BLaER1 treated with 17β-estradiol and CSF1 and Interleukin-3, amounts not matched to agents 10 nM and 100 nM (cell line): ENCODE results near the gene SPTBN1.

ENCODE experiments used
- H3K27ac ChIP-seq, 11 experiments: shearing (Covaris generic); formaldehyde crosslinking; 2 replicates each; pipeline ENCODE4 v1.8.1; 2022
- H3K27me3 ChIP-seq, 11 experiments: shearing (Covaris generic); formaldehyde crosslinking; 2 replicates each; pipeline ENCODE4 v1.8.1; 2022
- H3K36me3 ChIP-seq, 11 experiments: shearing (Covaris generic); formaldehyde crosslinking; 2 replicates each; pipeline ENCODE4 v1.8.1; 2022
- H3K4me1 ChIP-seq, 10 experiments: shearing (Covaris generic); formaldehyde crosslinking; 2 replicates each; pipeline ENCODE4 v1.8.1; 2022
- H3K4me2 ChIP-seq, 11 experiments: shearing (Covaris generic); formaldehyde crosslinking; 2 replicates each; pipeline ENCODE4 v1.8.1; 2022
- H3K4me3 ChIP-seq, 10 experiments: shearing (Covaris generic); formaldehyde crosslinking; 2 replicates each; pipeline ENCODE4 v1.8.1; 2022
- H3K9ac ChIP-seq, 11 experiments: shearing (Covaris generic); formaldehyde crosslinking; 2 replicates each; pipeline ENCODE4 v1.8.1; 2022
- H3K9me3 ChIP-seq, 11 experiments: shearing (Covaris generic); formaldehyde crosslinking; replicated peaks in 1 of 11; 2 replicates each; pipeline ENCODE4 v1.8.1; 2022
- H4K20me1 ChIP-seq, 11 experiments: shearing (Covaris generic); formaldehyde crosslinking; 2 replicates each; pipeline ENCODE4 v1.8.1; 2022
- Cebpa-rat ChIP-seq, 11 experiments: shearing (Covaris generic); IDR thresholded peaks; 2 replicates each; pipeline ENCODE4 v1.8.1; 2022

SPTBN1 gene

GRCh38 chr2:54671875-54672589, 215.9 kb downstream of the SPTBN1 start:
- H3K36me3 ChIP-seq = peaks cover 0 to 52% (median 43%) of the 10 kb centered on the region in 11 experiments; a peak in 20 of 22 replicates
- no peak for TF ChIP-seq Cebpa-rat (IDR thresholded peaks at IDR 0.05)
- no peaks in the 10 kb centered on the region; a peak in 1 of 22 replicates for H3K9me3 ChIP-seq
- peaks cover 0 to 13% (median 0%) of the 10 kb centered on the region in 11 experiments; a peak in 7 of 22 replicates for H4K20me1 ChIP-seq
- peak overlapping the region; percentile 45 to 97 (median 69); a peak in 18 of 22 replicates for H3K4me2 ChIP-seq
- peak overlapping the region in 1 of 11 experiments; percentile 12; a peak in 1 of 22 replicates for H3K9ac ChIP-seq
- peaks cover 22 to 75% (median 55%) of the 10 kb centered on the region in 10 experiments for H3K4me1 ChIP-seq
- H3K27ac ChIP-seq = peak overlapping the region in 1 of 11 experiments; percentile 67; a peak in 3 of 22 replicates
- H3K27me3 ChIP-seq = peaks cover 0 to 28% (median 3%) of the 10 kb centered on the region in 11 experiments; a peak in 13 of 22 replicates
- no peak overlapping the region for H3K4me3 ChIP-seq

DNA sequence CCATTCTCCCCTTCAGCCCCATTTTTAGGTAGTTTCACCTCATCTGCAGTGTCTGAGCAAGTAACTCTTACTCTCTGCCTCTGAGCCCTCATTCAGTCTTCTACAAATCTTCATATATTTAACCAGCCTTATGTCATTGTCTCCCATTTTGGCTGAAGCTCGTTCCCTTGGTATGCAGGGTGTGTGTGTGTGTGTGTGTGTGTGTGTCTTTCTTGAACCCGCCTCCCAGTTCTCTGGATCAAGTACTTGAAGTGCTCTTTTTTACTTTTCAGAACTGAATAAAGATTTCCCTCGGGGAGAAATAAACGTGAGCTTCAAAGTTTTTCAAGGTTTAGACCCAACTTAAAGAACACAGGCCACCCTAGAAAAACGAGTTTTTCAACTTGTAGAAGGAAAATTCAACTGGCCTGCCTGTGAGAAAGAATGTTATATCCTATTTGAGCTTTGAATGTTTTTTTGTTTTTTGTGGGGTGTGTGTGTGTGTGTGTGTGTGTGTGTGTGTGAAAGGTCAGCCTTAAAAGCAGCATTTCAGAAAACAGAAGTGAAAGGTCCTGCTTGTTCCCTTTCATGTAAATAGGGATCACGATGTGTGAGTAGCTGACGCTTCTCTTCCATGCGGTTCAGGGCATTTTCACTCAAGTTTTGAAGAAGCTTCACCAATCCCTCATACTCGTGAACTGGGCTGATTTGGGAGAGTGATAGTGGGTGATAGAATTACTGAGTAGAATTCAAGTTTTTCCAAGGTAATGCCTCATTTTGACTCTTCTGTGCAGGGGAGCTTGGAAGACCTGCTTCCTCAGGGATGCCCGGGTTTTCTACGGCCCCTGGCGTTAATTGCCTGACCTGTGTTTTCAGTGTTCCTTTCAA, 216.7 kb downstream of the SPTBN1 start:
- Histone ChIP-seq H3K4me2 (peak overlapping the region; percentile 45 to 97 (median 69)), H3K27ac (peak overlapping the region in 9 of 11 experiments; percentile 14 to 71 (median 51); a peak in 14 of 22 replicates), H3K36me3 (peaks cover 0 to 44% (median 35%) of the 10 kb centered on the region in 11 experiments; a peak in 20 of 22 replicates), H3K4me3 (peak overlapping the region in 4 of 10 experiments; percentile 31 to 45 (median 32); a peak in 4 of 20 replicates), H3K9ac (peak overlapping the region in 5 of 11 experiments; percentile 8 to 62 (median 51); a peak in 6 of 22 replicates), H3K27me3 (peaks cover 0 to 36% (median 9%) of the 10 kb centered on the region in 11 experiments; a peak in 13 of 22 replicates), H3K4me1 (peaks cover 30 to 72% (median 60%) of the 10 kb centered on the region in 10 experiments), H3K9me3 (no peaks in the 10 kb centered on the region; a peak in 1 of 22 replicates), H4K20me1 (peaks cover 0 to 12% (median 0%) of the 10 kb centered on the region in 11 experiments; a peak in 6 of 22 replicates)
- TF ChIP-seq Cebpa-rat (IDR thresholded peaks at IDR 0.05) = no peak

- Histone ChIP-seq H3K4me3 (peak overlapping the region in 4 of 10 experiments; percentile 31 to 45 (median 32); a peak in 4 of 20 replicates), H4K20me1 (peaks cover 0 to 17% (median 0%) of the 10 kb centered on the region in 11 experiments; a peak in 4 of 22 replicates), H3K9ac (peak overlapping the region in 5 of 11 experiments; percentile 8 to 62 (median 51); a peak in 9 of 22 replicates), H3K4me2 (peak overlapping the region; percentile 45 to 97 (median 69)), H3K36me3 (peaks cover 0 to 37% (median 28%) of the 10 kb centered on the region in 11 experiments; a peak in 19 of 22 replicates), H3K27ac (peak overlapping the region in 9 of 11 experiments; percentile 14 to 71 (median 51); a peak in 14 of 22 replicates), H3K9me3 (no peaks in the 10 kb centered on the region), H3K4me1 (peaks cover 37 to 72% (median 64%) of the 10 kb centered on the region in 10 experiments), H3K27me3 (peaks cover 0 to 44% (median 9%) of the 10 kb centered on the region in 11 experiments; a peak in 13 of 22 replicates)
- no peak for TF ChIP-seq Cebpa-rat (IDR thresholded peaks at IDR 0.05)
Observed at GRCh38 chr2:54673501-54673998, 217.4 kb downstream of the SPTBN1 start.

- no peak overlapping the region for H3K9ac ChIP-seq
- H3K27ac ChIP-seq = no peak overlapping the region
- H3K4me3 ChIP-seq = no peak overlapping the region
- H3K27me3 ChIP-seq = peaks cover 0 to 58% (median 9%) of the 10 kb centered on the region in 11 experiments; a peak in 13 of 22 replicates
- H3K36me3 ChIP-seq = peaks cover 0 to 20% (median 10%) of the 10 kb centered on the region in 11 experiments; a peak in 17 of 22 replicates
- peaks cover 0 to 21% (median 0%) of the 10 kb centered on the region in 11 experiments; a peak in 4 of 22 replicates for H4K20me1 ChIP-seq
- H3K4me2 ChIP-seq = no peak overlapping the region
- H3K4me1 ChIP-seq = peaks cover 54 to 68% (median 61%) of the 10 kb centered on the region in 10 experiments
- no peak for TF ChIP-seq Cebpa-rat (IDR thresholded peaks at IDR 0.05)
- no peaks in the 10 kb centered on the region for H3K9me3 ChIP-seq
Observed at GRCh38 chr2:54675281-54675680, 219.2 kb downstream of the SPTBN1 start.

GRCh38 chr2:54675738-54676137, 219.6 kb downstream of the SPTBN1 start:
- Histone ChIP-seq H3K4me3 (no peak overlapping the region), H3K4me1 (peaks cover 59 to 68% (median 63%) of the 10 kb centered on the region in 10 experiments), H4K20me1 (peaks cover 0 to 21% (median 0%) of the 10 kb centered on the region in 11 experiments; a peak in 4 of 22 replicates), H3K4me2 (no peak overlapping the region), H3K36me3 (peaks cover 0 to 15% (median 6%) of the 10 kb centered on the region in 11 experiments; a peak in 16 of 22 replicates), H3K27me3 (peaks cover 0 to 61% (median 9%) of the 10 kb centered on the region in 11 experiments; a peak in 13 of 22 replicates), H3K9me3 (peaks cover 0 to 1% (median 0%) of the 10 kb centered on the region in 11 experiments; a peak in 4 of 22 replicates), H3K27ac (no peak overlapping the region), H3K9ac (no peak overlapping the region)
- TF ChIP-seq Cebpa-rat (IDR thresholded peaks at IDR 0.05) = no peak

- Histone ChIP-seq H3K27ac (no peak overlapping the region), H3K4me1 (peaks cover 61 to 69% (median 63%) of the 10 kb centered on the region in 10 experiments), H4K20me1 (peaks cover 0 to 21% (median 0%) of the 10 kb centered on the region in 11 experiments; a peak in 4 of 22 replicates), H3K27me3 (peaks cover 0 to 62% (median 9%) of the 10 kb centered on the region in 11 experiments; a peak in 13 of 22 replicates), H3K4me3 (no peak overlapping the region), H3K36me3 (peaks cover 0 to 6% (median 0%) of the 10 kb centered on the region in 11 experiments; a peak in 1 of 22 replicates), H3K9me3 (peaks cover 0 to 10% (median 5%) of the 10 kb centered on the region in 11 experiments; a peak in 16 of 22 replicates), H3K4me2 (peak overlapping the region in 4 of 11 experiments; percentile 11 to 63 (median 38); a peak in 2 of 22 replicates), H3K9ac (no peak overlapping the region)
- no peak for TF ChIP-seq Cebpa-rat (IDR thresholded peaks at IDR 0.05)
Observed at GRCh38 chr2:54676656-54677055, 220.5 kb downstream of the SPTBN1 start.

GRCh38 chr2:54677476-54678265, 221.5 kb downstream of the SPTBN1 start:
- Histone ChIP-seq H3K4me1 (peaks cover 51 to 60% (median 54%) of the 10 kb centered on the region in 10 experiments), H3K4me3 (no peak overlapping the region), H3K36me3 (no peaks in the 10 kb centered on the region), H3K4me2 (peak overlapping the region; percentile 1 to 67 (median 47); a peak in 13 of 22 replicates), H3K27ac (no peak overlapping the region), H3K9ac (no peak overlapping the region), H3K9me3 (peaks cover 0 to 21% (median 8%) of the 10 kb centered on the region in 11 experiments; a peak in 16 of 22 replicates), H4K20me1 (peaks cover 0 to 21% (median 0%) of the 10 kb centered on the region in 11 experiments; a peak in 4 of 22 replicates), H3K27me3 (peaks cover 0 to 62% (median 9%) of the 10 kb centered on the region in 11 experiments; a peak in 13 of 22 replicates)
- no peak for TF ChIP-seq Cebpa-rat (IDR thresholded peaks at IDR 0.05)
